Choroid plexus epithelial cell (primary cell): ENCODE data around the gene RNF149.
A peak's percentile ranks its signal among the peaks of the same experiment; 100 is the strongest.

Experiments
- DNase-seq: peaks from one replicate; pipeline ENCODE4 v3.0.0-alpha.2; 2010; ENCODE audit warnings: low read depth
- H3K4me3 ChIP-seq: 2 replicates; pipeline ENCODE4 v1.5.1; 2011; ENCODE audit warnings: low read depth, mild to moderate bottlenecking, control low read depth, low read length, moderate library complexity
- TF ChIP-seq, protein P1 (sequence below): conservative IDR thresholded peaks from 2 replicates; pipeline ENCODE4 v1.5.1; 2011; ENCODE audit warnings: low read depth, mild to moderate bottlenecking, control low read depth, inconsistent platforms, low read length, moderate library complexity

Gene RNF149

DNA sequence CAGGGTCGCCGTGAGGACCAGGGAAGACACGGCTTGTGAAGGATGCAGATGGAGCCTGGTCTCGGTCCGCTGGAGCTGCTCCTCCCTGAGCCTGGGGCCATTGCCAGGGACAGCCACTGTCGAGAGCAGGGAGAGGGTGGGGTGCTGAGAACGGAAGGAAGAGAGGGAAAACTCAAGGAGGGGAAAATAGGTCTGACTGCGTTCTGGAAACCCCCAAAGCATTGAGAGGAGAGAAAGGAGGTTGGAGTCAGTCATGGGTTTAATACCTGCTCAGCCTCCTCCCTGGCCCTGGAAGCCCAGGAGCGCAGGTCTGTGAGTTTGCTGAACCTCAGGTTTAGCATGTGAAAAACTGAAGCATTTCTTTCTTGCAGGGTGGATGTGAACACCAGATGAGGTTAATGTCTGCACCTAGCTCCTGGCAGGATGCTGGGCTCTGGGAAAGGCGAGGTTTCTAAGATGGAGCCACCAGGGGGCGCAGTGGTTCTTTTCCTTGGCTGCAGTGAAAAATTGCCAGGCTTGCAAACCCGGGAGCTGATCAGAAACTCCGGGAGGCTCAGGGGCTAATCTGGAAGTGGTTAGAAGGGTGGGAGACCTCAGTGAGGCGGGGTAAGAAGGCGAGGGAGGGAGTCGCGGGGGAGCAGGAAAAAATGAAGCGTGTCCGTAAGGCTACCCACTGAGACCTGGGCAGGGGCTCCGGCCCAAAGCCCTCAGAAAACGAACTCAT lies 33.6 kb upstream of the RNF149 start:
- TF ChIP-seq, protein P1, sequence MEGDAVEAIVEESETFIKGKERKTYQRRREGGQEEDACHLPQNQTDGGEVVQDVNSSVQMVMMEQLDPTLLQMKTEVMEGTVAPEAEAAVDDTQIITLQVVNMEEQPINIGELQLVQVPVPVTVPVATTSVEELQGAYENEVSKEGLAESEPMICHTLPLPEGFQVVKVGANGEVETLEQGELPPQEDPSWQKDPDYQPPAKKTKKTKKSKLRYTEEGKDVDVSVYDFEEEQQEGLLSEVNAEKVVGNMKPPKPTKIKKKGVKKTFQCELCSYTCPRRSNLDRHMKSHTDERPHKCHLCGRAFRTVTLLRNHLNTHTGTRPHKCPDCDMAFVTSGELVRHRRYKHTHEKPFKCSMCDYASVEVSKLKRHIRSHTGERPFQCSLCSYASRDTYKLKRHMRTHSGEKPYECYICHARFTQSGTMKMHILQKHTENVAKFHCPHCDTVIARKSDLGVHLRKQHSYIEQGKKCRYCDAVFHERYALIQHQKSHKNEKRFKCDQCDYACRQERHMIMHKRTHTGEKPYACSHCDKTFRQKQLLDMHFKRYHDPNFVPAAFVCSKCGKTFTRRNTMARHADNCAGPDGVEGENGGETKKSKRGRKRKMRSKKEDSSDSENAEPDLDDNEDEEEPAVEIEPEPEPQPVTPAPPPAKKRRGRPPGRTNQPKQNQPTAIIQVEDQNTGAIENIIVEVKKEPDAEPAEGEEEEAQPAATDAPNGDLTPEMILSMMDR, result peak; percentile 87
- DNase-seq, result peak; percentile 81
- peak overlapping the region; percentile 41 for H3K4me3 ChIP-seq

DNA sequence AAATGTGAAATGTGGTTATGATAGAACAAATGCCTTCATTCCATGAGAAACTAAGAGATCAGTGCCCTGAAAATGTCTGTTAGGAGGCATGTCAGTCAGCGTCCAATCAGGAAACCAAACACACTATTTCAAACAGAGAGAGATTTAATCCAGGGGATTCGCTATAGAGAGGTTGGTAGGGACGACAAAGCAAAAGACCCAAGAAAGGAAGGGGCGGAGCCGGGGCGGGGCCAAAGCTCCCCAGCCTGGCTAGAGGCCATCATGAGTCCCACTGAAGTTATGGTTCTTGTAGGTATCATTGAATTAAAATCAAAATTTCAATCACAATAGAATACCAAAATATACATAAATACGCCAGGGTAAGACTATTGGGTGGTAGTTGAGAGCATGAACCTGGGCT lies 32.9 kb upstream of the RNF149 start:
- H3K4me3 ChIP-seq, result no peak overlapping the region
- TF ChIP-seq, protein P1, result no peak
- DNase-seq, result no peak

DNA sequence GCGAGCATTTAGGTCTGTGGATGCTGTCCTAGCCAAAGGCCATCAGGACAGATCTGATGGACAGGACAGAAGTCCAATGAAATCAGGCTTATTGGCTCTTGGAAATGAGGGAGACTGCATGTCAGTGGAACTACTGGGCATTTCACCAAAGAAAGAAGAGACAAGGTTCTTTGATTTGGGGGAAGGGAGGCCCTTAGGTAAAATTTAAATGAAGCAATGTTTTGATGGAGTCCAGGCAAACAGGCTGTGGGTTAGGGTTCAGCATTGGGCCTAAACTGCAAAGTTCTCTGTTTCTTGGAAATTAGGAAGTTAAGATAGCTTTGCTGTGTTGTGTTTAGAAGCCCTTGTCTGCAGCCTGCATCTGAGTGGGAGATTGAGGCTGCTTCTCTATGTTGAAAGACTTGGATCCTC lies 31.6 kb upstream of the RNF149 start:
- peak; percentile 16 for DNase-seq
- no peak overlapping the region for H3K4me3 ChIP-seq
- TF ChIP-seq, protein P1, result no peak

DNA sequence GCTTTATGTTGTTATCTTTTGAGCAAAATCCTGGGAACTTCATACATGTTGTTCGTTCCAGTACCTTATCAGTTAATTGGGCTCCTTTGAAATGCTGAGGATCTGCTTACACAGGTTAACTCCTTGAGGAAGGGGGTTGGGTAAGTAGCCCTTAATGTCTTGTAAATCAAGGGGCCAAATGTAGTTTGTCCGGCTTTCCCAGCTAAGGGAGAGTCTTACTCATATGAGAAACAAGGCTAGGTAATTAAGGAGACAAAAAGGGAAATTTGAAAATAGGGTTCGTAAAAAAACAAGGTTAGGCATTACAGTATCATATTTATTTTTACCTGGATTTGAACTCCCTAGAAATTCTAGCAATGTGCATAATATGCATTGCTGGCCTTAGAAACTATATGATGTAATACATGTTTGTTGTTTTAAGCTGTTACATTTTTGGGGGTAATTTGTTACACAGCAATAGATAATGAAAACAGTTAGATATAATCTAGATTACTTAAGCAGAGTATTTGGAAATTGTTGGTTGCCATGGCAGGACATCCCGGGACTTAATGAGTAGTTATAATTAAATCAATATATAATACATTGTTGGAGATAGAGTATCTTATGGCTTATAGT lies 30.9 kb upstream of the RNF149 start:
- no peak for DNase-seq
- TF ChIP-seq, protein P1, result no peak
- H3K4me3 ChIP-seq, result no peak overlapping the region

DNA sequence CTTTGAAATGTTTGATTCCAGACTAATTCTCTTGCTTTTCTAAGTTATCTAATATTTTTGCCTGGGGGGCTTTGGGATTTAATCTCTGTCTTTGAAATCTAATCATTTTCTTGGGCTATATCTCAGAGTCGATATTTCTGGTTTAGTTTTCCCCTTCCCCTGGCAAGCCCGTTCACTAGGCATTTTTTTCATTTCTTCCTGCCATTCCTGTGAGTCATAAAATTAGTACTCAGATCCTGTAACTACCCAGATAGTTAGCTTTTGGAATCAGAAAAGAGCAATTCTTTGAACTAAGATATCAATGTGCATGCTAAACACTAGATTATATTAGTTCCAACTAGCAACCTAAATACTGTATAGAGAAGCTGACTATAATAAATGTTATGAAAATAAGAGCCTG lies 29.4 kb upstream of the RNF149 start:
- H3K4me3 ChIP-seq, result no peak overlapping the region
- TF ChIP-seq, protein P1, result no peak
- DNase-seq, result peak; percentile 51

DNA sequence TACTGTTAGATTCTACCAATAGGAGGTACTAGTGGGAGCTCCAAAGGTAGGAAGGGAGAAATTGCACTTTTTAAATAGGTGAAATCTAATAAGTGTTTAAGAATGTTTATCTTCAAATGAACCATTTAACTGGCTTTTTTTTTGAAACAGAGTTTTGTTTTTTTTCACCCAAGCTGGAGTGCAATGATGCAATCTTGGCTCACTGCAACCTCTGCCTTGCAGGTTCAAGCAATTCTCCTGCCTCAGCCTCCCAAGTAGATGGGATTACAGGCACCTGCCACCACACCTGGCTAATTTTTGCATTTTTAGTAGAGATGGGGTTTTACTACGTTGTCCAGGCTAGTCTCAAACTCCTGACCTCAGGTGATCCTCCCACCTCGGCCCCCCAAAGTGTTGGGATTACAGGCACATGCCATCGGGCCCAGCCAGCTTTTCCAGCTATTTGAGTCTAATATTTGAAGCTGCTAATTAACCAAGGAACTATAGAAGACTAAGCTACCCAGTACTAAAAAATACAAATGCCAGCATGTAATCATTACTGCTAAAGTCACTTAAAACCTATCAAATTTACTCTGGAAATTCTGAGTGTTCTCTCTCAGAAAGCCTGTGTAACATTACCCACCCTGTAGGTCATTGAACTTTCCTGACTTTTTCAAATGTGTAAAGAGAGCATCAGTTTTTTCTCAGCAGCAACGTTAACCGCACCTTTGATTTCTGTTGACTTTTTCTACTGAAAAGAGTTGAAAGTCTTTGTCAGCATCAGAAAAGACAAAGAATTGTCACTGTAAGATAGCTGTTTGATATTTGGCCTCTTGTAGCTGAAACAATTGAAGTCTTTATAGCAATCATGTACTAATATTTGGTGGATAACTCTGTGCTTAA lies 24.6 kb upstream of the RNF149 start:
- TF ChIP-seq, protein P1, result no peak
- DNase-seq, result no peak
- no peak overlapping the region for H3K4me3 ChIP-seq
